ENCODE measurements around the gene GREB1.

The GREB1 gene

GRCh38 chr2:11639503-11639902 is 105.7 kb downstream of the GREB1 start:
- H3K9ac ChIP-seq (ENCODE audit: low read length): no peak overlapping the region
- H3K4me3 ChIP-seq (ENCODE audit: low read length): no peak overlapping the region
- H3K27ac ChIP-seq (ENCODE audit: low read length): no peak overlapping the region
- no peaks in the 10 kb centered on the region for H3K27me3 ChIP-seq (ENCODE audit: control insufficient read depth, insufficient read depth, low read length)
- H3K9me3 ChIP-seq (ENCODE audit: control insufficient read depth, low read depth, low read length): no peaks in the 10 kb centered on the region
- H3K36me3 ChIP-seq (ENCODE audit: control insufficient read depth, low read depth, low read length): peaks cover 22% of the 10 kb centered on the region
- no peaks in the 10 kb centered on the region for H3K4me1 ChIP-seq (ENCODE audit: control insufficient read depth, low read depth, low read length)

GRCh38 chr2:11640132-11640531 is 106.3 kb downstream of the GREB1 start:
- H3K27me3 ChIP-seq (ENCODE audit: control insufficient read depth, insufficient read depth, low read length): no peaks in the 10 kb centered on the region
- no peak overlapping the region for H3K4me3 ChIP-seq (ENCODE audit: low read length)
- H3K9me3 ChIP-seq (ENCODE audit: control insufficient read depth, low read depth, low read length): no peaks in the 10 kb centered on the region
- peaks cover 16% of the 10 kb centered on the region for H3K36me3 ChIP-seq (ENCODE audit: control insufficient read depth, low read depth, low read length)
- no peaks in the 10 kb centered on the region for H3K4me1 ChIP-seq (ENCODE audit: control insufficient read depth, low read depth, low read length)
- H3K27ac ChIP-seq (ENCODE audit: low read length): no peak overlapping the region
- no peak overlapping the region for H3K9ac ChIP-seq (ENCODE audit: low read length)

GRCh38 chr2:11642972-11643371 is 109.1 kb downstream of the GREB1 start:
- no peak overlapping the region for H3K9ac ChIP-seq (ENCODE audit: low read length)
- H3K27me3 ChIP-seq (ENCODE audit: control insufficient read depth, insufficient read depth, low read length): no peaks in the 10 kb centered on the region
- no peaks in the 10 kb centered on the region for H3K4me1 ChIP-seq (ENCODE audit: control insufficient read depth, low read depth, low read length)
- H3K9me3 ChIP-seq (ENCODE audit: control insufficient read depth, low read depth, low read length): no peaks in the 10 kb centered on the region
- H3K4me3 ChIP-seq (ENCODE audit: low read length): no peak overlapping the region
- no peak overlapping the region for H3K27ac ChIP-seq (ENCODE audit: low read length)
- peaks cover 14% of the 10 kb centered on the region for H3K36me3 ChIP-seq (ENCODE audit: control insufficient read depth, low read depth, low read length)

GRCh38 chr2:11644293-11644692 is 110.4 kb downstream of the GREB1 start:
- peaks cover 11% of the 10 kb centered on the region for H3K36me3 ChIP-seq (ENCODE audit: control insufficient read depth, low read depth, low read length)
- no peak overlapping the region for H3K9ac ChIP-seq (ENCODE audit: low read length)
- H3K4me3 ChIP-seq (ENCODE audit: low read length): no peak overlapping the region
- H3K4me1 ChIP-seq (ENCODE audit: control insufficient read depth, low read depth, low read length): no peaks in the 10 kb centered on the region
- no peaks in the 10 kb centered on the region for H3K9me3 ChIP-seq (ENCODE audit: control insufficient read depth, low read depth, low read length)
- no peak overlapping the region for H3K27ac ChIP-seq (ENCODE audit: low read length)
- no peaks in the 10 kb centered on the region for H3K27me3 ChIP-seq (ENCODE audit: control insufficient read depth, insufficient read depth, low read length)

GRCh38 chr2:11646530-11646929 is 112.7 kb downstream of the GREB1 start:
- no peaks in the 10 kb centered on the region for H3K27me3 ChIP-seq (ENCODE audit: control insufficient read depth, insufficient read depth, low read length)
- H3K36me3 ChIP-seq (ENCODE audit: control insufficient read depth, low read depth, low read length): peaks cover 4% of the 10 kb centered on the region
- no peaks in the 10 kb centered on the region for H3K9me3 ChIP-seq (ENCODE audit: control insufficient read depth, low read depth, low read length)
- no peak overlapping the region for H3K9ac ChIP-seq (ENCODE audit: low read length)
- H3K27ac ChIP-seq (ENCODE audit: low read length): no peak overlapping the region
- no peaks in the 10 kb centered on the region for H3K4me1 ChIP-seq (ENCODE audit: control insufficient read depth, low read depth, low read length)
- H3K4me3 ChIP-seq (ENCODE audit: low read length): no peak overlapping the region

- Histone ChIP-seq H3K27me3 (ENCODE audit: control insufficient read depth, insufficient read depth, low read length) (no peaks in the 10 kb centered on the region), H3K9me3 (ENCODE audit: control insufficient read depth, low read depth, low read length) (no peaks in the 10 kb centered on the region), H3K4me3 (ENCODE audit: low read length) (no peak overlapping the region), H3K4me1 (ENCODE audit: control insufficient read depth, low read depth, low read length) (no peaks in the 10 kb centered on the region), H3K27ac (ENCODE audit: low read length) (no peak overlapping the region), H3K36me3 (ENCODE audit: control insufficient read depth, low read depth, low read length) (peaks cover 4% of the 10 kb centered on the region), H3K9ac (ENCODE audit: low read length) (no peak overlapping the region)
Measured at GRCh38 chr2:11647834-11648600, 114.2 kb downstream of the GREB1 start.

GRCh38 chr2:11649093-11649492 is 115.2 kb downstream of the GREB1 start:
- H3K9me3 ChIP-seq (ENCODE audit: control insufficient read depth, low read depth, low read length): no peaks in the 10 kb centered on the region
- no peaks in the 10 kb centered on the region for H3K27me3 ChIP-seq (ENCODE audit: control insufficient read depth, insufficient read depth, low read length)
- no peak overlapping the region for H3K4me3 ChIP-seq (ENCODE audit: low read length)
- H3K9ac ChIP-seq (ENCODE audit: low read length): no peak overlapping the region
- no peaks in the 10 kb centered on the region for H3K4me1 ChIP-seq (ENCODE audit: control insufficient read depth, low read depth, low read length)
- no peak overlapping the region for H3K27ac ChIP-seq (ENCODE audit: low read length)
- H3K36me3 ChIP-seq (ENCODE audit: control insufficient read depth, low read depth, low read length): no peaks in the 10 kb centered on the region

- no peaks in the 10 kb centered on the region for H3K36me3 ChIP-seq (ENCODE audit: control insufficient read depth, low read depth, low read length)
- H3K4me3 ChIP-seq (ENCODE audit: low read length): no peak overlapping the region
- no peaks in the 10 kb centered on the region for H3K9me3 ChIP-seq (ENCODE audit: control insufficient read depth, low read depth, low read length)
- no peaks in the 10 kb centered on the region for H3K4me1 ChIP-seq (ENCODE audit: control insufficient read depth, low read depth, low read length)
- H3K27me3 ChIP-seq (ENCODE audit: control insufficient read depth, insufficient read depth, low read length): no peaks in the 10 kb centered on the region
- H3K9ac ChIP-seq (ENCODE audit: low read length): no peak overlapping the region
- H3K27ac ChIP-seq (ENCODE audit: low read length): no peak overlapping the region
Measured at GRCh38 chr2:11651856-11652548, 118.2 kb downstream of the GREB1 start.

- Histone ChIP-seq H3K27ac (ENCODE audit: low read length) (no peak overlapping the region), H3K4me3 (ENCODE audit: low read length) (no peak overlapping the region), H3K36me3 (ENCODE audit: control insufficient read depth, low read depth, low read length) (no peaks in the 10 kb centered on the region), H3K27me3 (ENCODE audit: control insufficient read depth, insufficient read depth, low read length) (no peaks in the 10 kb centered on the region), H3K9ac (ENCODE audit: low read length) (no peak overlapping the region), H3K9me3 (ENCODE audit: control insufficient read depth, low read depth, low read length) (no peaks in the 10 kb centered on the region), H3K4me1 (ENCODE audit: control insufficient read depth, low read depth, low read length) (no peaks in the 10 kb centered on the region)
Measured at GRCh38 chr2:11652553-11652952, 118.7 kb downstream of the GREB1 start.

GRCh38 chr2:11655495-11655894 is 121.7 kb downstream of the GREB1 start:
- Histone ChIP-seq H3K27ac (ENCODE audit: low read length) (no peak overlapping the region), H3K9me3 (ENCODE audit: control insufficient read depth, low read depth, low read length) (no peaks in the 10 kb centered on the region), H3K9ac (ENCODE audit: low read length) (no peak overlapping the region), H3K27me3 (ENCODE audit: control insufficient read depth, insufficient read depth, low read length) (no peaks in the 10 kb centered on the region), H3K36me3 (ENCODE audit: control insufficient read depth, low read depth, low read length) (no peaks in the 10 kb centered on the region), H3K4me1 (ENCODE audit: control insufficient read depth, low read depth, low read length) (no peaks in the 10 kb centered on the region), H3K4me3 (ENCODE audit: low read length) (no peak overlapping the region)

- H3K36me3 ChIP-seq (ENCODE audit: control insufficient read depth, low read depth, low read length): no peaks in the 10 kb centered on the region
- no peak overlapping the region for H3K9ac ChIP-seq (ENCODE audit: low read length)
- H3K27ac ChIP-seq (ENCODE audit: low read length): no peak overlapping the region
- H3K4me3 ChIP-seq (ENCODE audit: low read length): no peak overlapping the region
- H3K27me3 ChIP-seq (ENCODE audit: control insufficient read depth, insufficient read depth, low read length): no peaks in the 10 kb centered on the region
- no peaks in the 10 kb centered on the region for H3K4me1 ChIP-seq (ENCODE audit: control insufficient read depth, low read depth, low read length)
- no peaks in the 10 kb centered on the region for H3K9me3 ChIP-seq (ENCODE audit: control insufficient read depth, low read depth, low read length)
Measured at GRCh38 chr2:11656252-11656651, 122.4 kb downstream of the GREB1 start.

GRCh38 chr2:11656671-11657101 is 122.8 kb downstream of the GREB1 start:
- no peaks in the 10 kb centered on the region for H3K4me1 ChIP-seq (ENCODE audit: control insufficient read depth, low read depth, low read length)
- no peaks in the 10 kb centered on the region for H3K9me3 ChIP-seq (ENCODE audit: control insufficient read depth, low read depth, low read length)
- H3K9ac ChIP-seq (ENCODE audit: low read length): no peak overlapping the region
- no peak overlapping the region for H3K27ac ChIP-seq (ENCODE audit: low read length)
- no peaks in the 10 kb centered on the region for H3K36me3 ChIP-seq (ENCODE audit: control insufficient read depth, low read depth, low read length)
- H3K4me3 ChIP-seq (ENCODE audit: low read length): no peak overlapping the region
- H3K27me3 ChIP-seq (ENCODE audit: control insufficient read depth, insufficient read depth, low read length): no peaks in the 10 kb centered on the region

Measured in iPS-18a (cell line).